Endothelial cell of umbilical vein (primary cell): Measurements from ENCODE around the gene TAF11L13. TPM values are rescaled to one million over a fixed set of nuclear protein-coding genes. Genes with fewer than 3 reads are reported as not detected.

ENCODE experiments used
- BruUV-seq: library from RNA; stranded (reverse); fragments of 400-500 nt; replicated peaks from 2 replicates; lab custom pipeline; 2021; lab: Mats Ljungman, UMichigan
- CTCF ChIA-PET: fragments of 300-600, 350-600 bp; sonication (Branson Sonifier 250); formaldehyde crosslinking; loops from one replicate; lab custom pipeline; 2021; ENCODE audit warnings: antibody characterized with exemption, inconsistent platforms; lab: Charles Lee
- POLR2A ChIA-PET: fragments of 300-600, 350-600 bp; sonication (Branson Sonifier 250); formaldehyde crosslinking; loops from one replicate; lab custom pipeline; 2021; ENCODE audit warnings: antibody characterized with exemption, inconsistent platforms; lab: Charles Lee
- DNase-seq: peaks from one replicate; pipeline ENCODE4 v3.0.0-alpha.2; 2011; ENCODE audit warnings: low read depth, low spot score
- FAIRE-seq: peaks from 2 replicates; lab custom pipeline; 2011; peaks lifted over from hg19 to GRCh38; lab: Jason Lieb, UNC
- H2AFZ ChIP-seq: 2 replicates; pipeline ENCODE4 v1.6.0; 2012; ENCODE audit warnings: low read depth, low read length, control low read depth, inconsistent platforms
- H3K27ac ChIP-seq: 2 replicates; pipeline ENCODE4 v1.5.1; 2011; ENCODE audit warnings: low read depth, mild to moderate bottlenecking, control low read depth, low read length, moderate library complexity; ENCODE audit not compliant: insufficient read depth
- H3K27me3 ChIP-seq, 2 experiments: 2 replicates each; pipeline versions ENCODE4 v1.6.0 to v1.6.1; 2011; ENCODE audit warnings: low read length in 2 of 2, mixed read lengths in 1 of 2; ENCODE audit not compliant: control insufficient read depth in 2 of 2, insufficient read depth in 2 of 2
- H3K36me3 ChIP-seq, 2 experiments: 2 replicates in 1 of 2; 3 replicates in 1 of 2; pipeline ENCODE4 v1.5.1; 2011; ENCODE audit warnings: low read length in 2 of 2, mild to moderate bottlenecking in 1 of 2, moderate library complexity in 1 of 2; ENCODE audit not compliant: control insufficient read depth in 2 of 2, insufficient read depth in 2 of 2; ENCODE audit errors: extremely low read depth in 1 of 2
- H3K4me1 ChIP-seq: 3 replicates; pipeline ENCODE4 v1.5.1; 2011; ENCODE audit warnings: mild to moderate bottlenecking, low read length; ENCODE audit not compliant: control insufficient read depth, insufficient read depth; ENCODE audit errors: extremely low read depth
- H3K4me2 ChIP-seq: 2 replicates; pipeline ENCODE4 v1.6.1; 2011; ENCODE audit warnings: low read length, control low read depth, mixed read lengths; ENCODE audit not compliant: insufficient read depth
- H3K4me3 ChIP-seq, 3 experiments: fragments of 200-600 bp in 1 of 3; sonication (generic), shearing (Covaris generic) in 1 of 3; replicated peaks in 1 of 3; 2 replicates each; pipeline ENCODE4 v1.5.1; 2011 to 2016; ENCODE audit warnings: control low read depth in 3 of 3, low read length in 3 of 3, mild to moderate bottlenecking in 2 of 3, inconsistent platforms in 1 of 3, low read depth in 1 of 3, moderate library complexity in 1 of 3; ENCODE audit not compliant: insufficient read depth in 1 of 3
- H3K79me2 ChIP-seq: 2 replicates; pipeline ENCODE4 v1.6.0; 2012; ENCODE audit warnings: low read length, inconsistent platforms; ENCODE audit not compliant: control insufficient read depth, insufficient read depth
- H3K9ac ChIP-seq: replicated peaks from 2 replicates; pipeline ENCODE3; 2011; ENCODE audit warnings: low read length, control low read depth; ENCODE audit not compliant: insufficient read depth; ENCODE audit errors: extremely low read depth
- H3K9me1 ChIP-seq: replicated peaks from 3 replicates; pipeline ENCODE4 v1.6.0; 2011; ENCODE audit warnings: mild to moderate bottlenecking, low read length; ENCODE audit not compliant: control insufficient read depth, insufficient read depth; ENCODE audit errors: extremely low read depth
- H3K9me3 ChIP-seq: replicated peaks from 2 replicates; pipeline ENCODE4 v1.5.1; 2012; ENCODE audit warnings: low read length, inconsistent platforms; ENCODE audit not compliant: control insufficient read depth, insufficient read depth
- H4K20me1 ChIP-seq: replicated peaks from 2 replicates; pipeline ENCODE3; 2011; ENCODE audit warnings: mild to moderate bottlenecking, low read length; ENCODE audit not compliant: control insufficient read depth, insufficient read depth; ENCODE audit errors: extremely low read depth
- CTCF ChIP-seq, 2 donors: IDR thresholded peaks; 1 replicate in 1 of 2; 2 replicates in 1 of 2; pipeline ENCODE4 v1.5.1; 2011; ENCODE audit warnings: low read length in 2 of 2, mild to moderate bottlenecking in 2 of 2, moderate library complexity in 2 of 2, control low read depth in 1 of 2, inconsistent platforms in 1 of 2, low read depth in 1 of 2; ENCODE audit not compliant: insufficient read depth in 1 of 2; ENCODE audit errors: extremely low read depth in 1 of 2
- EZH2 ChIP-seq: IDR thresholded peaks from 2 replicates; pipeline ENCODE4 v1.6.1; 2012; ENCODE audit warnings: borderline replicate concordance, low read depth, mild to moderate bottlenecking, moderate library complexity, low read length, inconsistent platforms; ENCODE audit not compliant: severe bottlenecking
- FOS ChIP-seq: IDR thresholded peaks from 2 replicates; pipeline ENCODE4 v1.6.1; 2011; ENCODE audit warnings: mild to moderate bottlenecking, low read length, moderate library complexity, borderline replicate concordance; ENCODE audit not compliant: insufficient read depth
- GATA2 ChIP-seq: IDR thresholded peaks from 2 replicates; pipeline ENCODE4 v1.7.0; 2011; ENCODE audit warnings: low read depth, mild to moderate bottlenecking, moderate library complexity, mixed read lengths, low read length; ENCODE audit not compliant: insufficient read length, insufficient read depth
- JUN ChIP-seq: IDR thresholded peaks from 2 replicates; pipeline ENCODE4 v1.6.1; 2011; ENCODE audit warnings: borderline replicate concordance, low read depth; ENCODE audit not compliant: insufficient read length, insufficient read depth
- MAX ChIP-seq: IDR thresholded peaks from 2 replicates; pipeline ENCODE4 v1.6.1; 2011; ENCODE audit not compliant: insufficient read depth, insufficient read length
- MYC ChIP-seq: IDR thresholded peaks from one replicate; pipeline ENCODE4 v1.6.1; 2011; ENCODE audit warnings: mild to moderate bottlenecking, low read depth, low read length
- POLR2A ChIP-seq: IDR thresholded peaks from 2 replicates; pipeline ENCODE4 v1.6.1; 2012; ENCODE audit warnings: low read depth, mild to moderate bottlenecking, control low read depth, low read length
- POLR2AphosphoS5 ChIP-seq: IDR thresholded peaks from 2 replicates; pipeline ENCODE4 v1.6.1; 2012; ENCODE audit warnings: low read depth, mild to moderate bottlenecking, control low read depth, low read length, moderate library complexity; ENCODE audit not compliant: insufficient read depth
- dilution Hi-C: fragments of 300-500 bp; cut with MboI; formaldehyde crosslinking; loops from one replicate; pipeline ENCODE4 v1.15.0; 2019; ENCODE audit warnings: low sequenced_read_pairs; ENCODE audit not compliant: extremely low pct_ligation_motif_present
- intact Hi-C: fragments of 100-400 bp; cut with micrococcal nuclease; formaldehyde crosslinking; loops from one replicate; pipeline ENCODE4 v1.10.0; 2022
- polyA plus RNA-seq, 4 experiments: library from polyadenylated mRNA; depleted of rRNA in 3 of 4; stranded (reverse) in 3 of 4; unstranded in 1 of 4; fragments of >200 nt; gene quantifications; 2 replicates each; pipeline versions ENCODE4 v1.2.1 to v1.2.3, GENCODE V29; 2011 to 2012; ENCODE audit warnings: missing spikeins in 1 of 4
- total RNA-seq: library from RNA; stranded (reverse); gene quantifications from 2 replicates; pipeline ENCODE4 v1.2.3, GENCODE V29; 2021

The TAF11L13 gene
- total and polyA plus RNA-seq, 2 donors (not counting 3 experiments of a cell fraction or from before 2014, with no cell fraction given) = not detected

- Histone ChIP-seq H3K4me3 (no peak overlapping the region), H4K20me1 (no peaks in the 10 kb centered on the region), H3K9me3 (no peaks in the 10 kb centered on the region), H3K36me3 (no peaks in the 10 kb centered on the region), H2AFZ (no peak overlapping the region), H3K9ac (no peak overlapping the region), H3K79me2 (no peaks in the 10 kb centered on the region), H3K27ac (no peak overlapping the region), H3K4me1 (no peaks in the 10 kb centered on the region), H3K4me2 (no peak overlapping the region), H3K27me3 (no peaks in the 10 kb centered on the region), H3K9me1 (no peaks in the 10 kb centered on the region)
- FAIRE-seq = no peak
- no TSS peak for BruUV-seq
- ChIA-PET POLR2A (no interaction called here), CTCF (no interaction called here)
- TF ChIP-seq FOS (no peak), JUN (no peak)
- intact Hi-C loops (no loop called here), dilution Hi-C loops (no loop called here)
- no peak for DNase-seq
Measured at GRCh38 chr5:17663182-17663581, 31.3 kb downstream of the TAF11L13 start.

GRCh38 chr5:17665836-17666235 is 33.9 kb downstream of the TAF11L13 start:
- CTCF ChIA-PET = no interaction called here
- FAIRE-seq = no peak

More at GRCh38 chr5:17665836-17666235, 33.9 kb downstream of the TAF11L13 start:
- no peak overlapping the region for H3K27ac ChIP-seq
- no TSS peak for BruUV-seq
- POLR2A ChIA-PET = no interaction called here
- H3K4me1 ChIP-seq = no peaks in the 10 kb centered on the region
- TF ChIP-seq CTCF (IDR thresholded peaks at IDR 0.05; ENCODE audit: extremely low read depth in 1 of 2, insufficient read depth in 1 of 2, low read depth in 1 of 2, low read length in 2 of 2) (no peak), MAX (no peak), POLR2A (no peak), FOS (no peak), POLR2AphosphoS5 (no peak), JUN (no peak), EZH2 (no peak), GATA2 (no peak), MYC (no peak)
- no peak overlapping the region for H3K4me3 ChIP-seq
- dilution Hi-C loops = no loop called here
- no peak overlapping the region for H3K4me2 ChIP-seq
- H3K27me3 ChIP-seq = no peaks in the 10 kb centered on the region
- H4K20me1 ChIP-seq = no peaks in the 10 kb centered on the region
- H3K9me3 ChIP-seq = no peaks in the 10 kb centered on the region
- no peaks in the 10 kb centered on the region for H3K9me1 ChIP-seq
- intact Hi-C loops = no loop called here
- no peaks in the 10 kb centered on the region for H3K36me3 ChIP-seq
- H3K79me2 ChIP-seq = no peaks in the 10 kb centered on the region
- no peak overlapping the region for H3K9ac ChIP-seq
- H2AFZ ChIP-seq = no peak overlapping the region
- DNase-seq = no peak
